SIG-M5 treated with dmso at 0.1 percent for 504 hours (cell line): ENCODE results near the gene PIGH.
"Not testable (repeated sequence)": the region's sequence is repeated elsewhere in the genome, so short reads cannot be mapped to it uniquely, and the experiment has no call there.

Source experiments
- DNase-seq: peaks from one replicate; lab custom pipeline; 2025; ENCODE audit not compliant: unreplicated experiment; lab: John Stamatoyannopoulos, UW

The PIGH gene

DNA sequence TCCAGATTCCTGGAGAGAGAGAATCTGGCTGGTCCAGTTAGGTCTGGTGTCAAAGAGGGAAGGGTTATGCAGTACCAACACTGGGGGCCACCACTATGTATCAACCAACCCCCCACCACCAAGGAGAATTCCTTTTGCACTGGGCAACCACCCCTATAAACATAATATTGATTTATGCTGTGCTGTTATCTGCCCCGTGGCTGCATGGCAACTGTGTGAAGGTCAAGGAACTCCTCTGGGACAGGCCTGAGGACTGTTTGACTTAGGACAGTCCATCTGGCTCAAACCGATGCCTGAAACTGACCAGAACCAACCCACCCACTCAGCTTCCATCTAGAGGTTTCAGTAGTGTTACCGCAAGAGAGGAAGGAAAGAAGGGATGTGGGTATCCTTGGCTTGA, 46.5 kb downstream of the PIGH start:
- no peak for DNase-seq

DNA sequence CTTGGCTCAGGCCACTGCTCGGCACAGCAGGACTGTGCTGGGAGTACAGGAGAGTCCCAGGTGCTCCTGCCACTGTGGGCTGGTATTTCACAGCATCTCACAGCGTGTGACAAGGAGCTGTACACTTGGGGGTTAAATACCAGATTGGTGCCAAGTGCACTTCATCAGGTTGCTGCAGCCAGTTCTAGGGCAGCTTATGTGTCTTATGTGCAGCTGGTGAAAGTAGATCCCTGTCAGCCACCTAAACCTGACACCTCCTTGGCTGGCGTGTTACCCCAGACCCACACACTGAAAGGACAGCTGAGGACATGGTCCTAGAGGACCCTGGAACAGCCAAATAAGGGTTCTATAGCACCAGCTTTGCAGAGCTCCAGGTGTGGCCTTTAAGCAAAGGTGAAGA, 48.1 kb downstream of the PIGH start:
- DNase-seq = no peak

DNA sequence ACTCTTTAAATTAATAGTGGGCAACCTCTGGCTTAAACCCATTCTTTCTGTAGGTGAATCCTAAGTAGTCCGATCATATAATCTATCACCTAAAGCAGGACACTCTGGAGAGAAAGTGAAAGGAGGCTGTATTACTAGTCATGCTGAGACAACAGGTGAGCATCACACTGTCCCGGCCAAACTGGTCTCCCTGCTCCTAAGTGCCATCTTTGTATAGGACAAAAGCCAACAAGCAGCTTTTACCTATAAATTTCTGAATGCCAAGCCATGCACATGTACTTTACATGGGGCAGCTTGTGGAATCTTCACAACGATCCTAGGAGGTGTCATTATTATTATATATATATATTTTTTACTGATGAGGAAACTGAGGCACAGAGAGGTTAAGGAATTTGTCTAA, 48.9 kb downstream of the PIGH start:
- DNase-seq = no peak

DNA sequence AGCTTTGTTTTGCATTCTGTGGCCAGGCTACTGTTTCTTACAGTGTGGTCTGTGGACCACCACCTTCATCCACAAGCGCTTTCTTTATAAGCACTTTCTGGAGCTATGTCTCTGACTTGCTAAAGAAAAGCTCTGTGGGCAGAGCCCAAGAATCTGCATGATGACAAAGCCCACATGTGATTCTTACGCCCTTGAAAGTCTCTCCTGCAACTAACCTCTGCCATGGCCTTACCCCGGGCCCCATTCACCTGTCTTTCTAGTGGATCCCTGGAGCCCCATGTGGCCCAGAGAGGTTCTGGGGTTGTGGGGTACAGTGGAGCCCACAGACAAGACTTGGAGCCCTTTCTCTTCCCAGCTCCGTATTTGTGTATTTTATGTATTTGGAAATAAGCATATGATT, 50.3 kb downstream of the PIGH start:
- DNase-seq = no peak

GRCh38 chr14:67547224-67547780, 52.8 kb downstream of the PIGH start:
- DNase-seq = peak; percentile 47

DNA sequence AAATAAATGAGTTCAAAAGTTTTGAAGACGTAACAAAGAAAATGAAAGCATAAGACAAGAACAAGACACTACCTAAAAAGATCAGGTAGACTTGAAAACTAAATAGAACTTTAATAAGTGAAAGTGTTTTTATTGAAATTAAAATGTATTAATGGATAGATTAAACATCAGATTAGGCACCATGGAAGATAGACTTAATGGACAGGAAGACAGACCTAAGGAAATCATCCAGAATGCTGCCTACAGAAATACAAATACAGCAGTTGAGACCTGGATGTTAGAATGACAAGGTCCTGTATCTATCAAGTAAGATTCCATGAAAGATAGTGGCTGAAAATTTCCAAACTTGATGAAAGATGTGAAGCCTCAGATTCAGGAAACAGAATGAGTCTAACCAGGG, 55.5 kb downstream of the PIGH start:
- DNase-seq = no peak

DNA sequence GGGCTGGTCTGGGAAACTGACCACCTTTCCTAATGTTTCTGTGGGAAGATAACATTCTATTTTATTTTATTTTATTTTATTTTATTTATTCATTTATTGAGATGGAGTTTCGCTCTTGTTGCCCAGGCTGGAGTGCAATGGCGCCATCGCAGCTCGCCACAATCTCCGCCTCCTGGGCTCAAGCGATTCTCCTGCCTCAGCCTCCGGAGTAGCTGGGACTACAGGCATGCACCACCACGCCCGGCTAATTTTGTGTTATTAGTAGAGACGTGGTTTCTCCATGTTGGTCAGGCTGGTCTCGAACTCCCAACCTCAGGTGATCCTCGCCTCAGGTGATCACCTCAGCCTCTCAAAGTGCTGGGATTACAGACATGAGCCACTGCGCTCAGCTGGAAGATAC, 57.4 kb downstream of the PIGH start:
- not testable (repeated sequence) for DNase-seq

DNA sequence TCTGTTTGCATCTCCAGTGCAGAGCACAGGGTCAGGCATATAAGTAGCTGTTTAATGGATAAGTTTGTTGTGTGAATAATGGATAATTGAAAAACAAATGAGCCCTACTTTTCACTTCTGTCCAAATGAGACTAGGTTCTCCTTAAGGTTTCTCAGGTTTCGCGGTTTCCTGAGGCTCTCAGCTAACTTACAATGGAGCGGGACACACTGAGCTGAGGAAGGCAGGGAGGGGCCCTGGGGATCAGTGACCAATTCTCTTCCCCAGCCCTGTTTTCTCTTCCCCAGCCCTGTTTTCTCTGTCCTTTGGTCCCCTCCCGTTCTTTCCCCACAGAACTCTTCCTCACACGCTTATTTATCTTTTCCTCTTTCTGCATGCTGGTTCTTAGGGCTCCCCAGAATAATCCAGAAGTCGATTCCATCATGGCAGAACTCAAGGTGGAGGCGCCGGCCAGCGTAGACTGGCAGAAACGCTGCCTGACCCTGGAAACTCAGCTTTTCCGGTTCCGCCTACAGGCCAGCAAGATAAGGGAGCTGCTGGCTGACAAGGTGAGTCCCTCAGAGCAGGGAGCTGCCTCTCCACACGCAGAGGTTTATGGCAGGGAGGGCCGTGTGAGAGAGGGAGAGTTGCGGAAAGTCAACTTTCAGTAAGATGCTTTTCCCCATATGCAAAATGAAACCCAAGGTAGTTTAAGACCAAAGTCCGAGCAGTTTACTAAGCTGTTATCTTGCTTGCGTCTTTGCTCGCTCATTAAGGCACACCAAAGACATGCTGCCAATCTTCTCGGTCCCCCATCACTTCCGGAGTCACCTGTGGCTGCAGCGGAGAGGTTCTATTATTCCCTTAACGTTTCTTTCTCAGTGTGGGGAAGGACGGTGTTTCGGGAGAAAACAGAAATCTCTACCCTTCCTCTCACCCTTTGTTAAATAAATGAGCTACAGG, 58.4 kb downstream of the PIGH start:
- DNase-seq = no peak
